DOHH2 (cell line): ENCODE data around the gene EPS15.
"Not testable (repeated sequence)": the region's sequence is repeated elsewhere in the genome, so short reads cannot be mapped to it uniquely, and the experiment has no call there.

ENCODE experiments used
- H3F3A ChIP-seq: fragments of 200-600 bp; sonication (generic), shearing (Covaris generic); 2 replicates; pipeline ENCODE4 v1.6.0; 2016; ENCODE audit warnings: antibody characterized with exemption, mild to moderate bottlenecking; ENCODE audit not compliant: control insufficient read depth, insufficient read depth
- H3K27ac ChIP-seq: fragments of 200-600 bp; sonication (generic); 2 replicates; pipeline ENCODE4 v1.5.1; 2014; ENCODE audit warnings: low read depth, mild to moderate bottlenecking, low read length, moderate library complexity
- H3K27me3 ChIP-seq: fragments of 200-600 bp; sonication (generic); 2 replicates; pipeline ENCODE4 v1.6.1; 2014; ENCODE audit warnings: mild to moderate bottlenecking, low read length, mixed read lengths; ENCODE audit not compliant: control insufficient read depth
- H3K36me3 ChIP-seq: fragments of 200-600 bp; sonication (generic); 2 replicates; pipeline ENCODE4 v1.6.1; 2014; ENCODE audit warnings: mild to moderate bottlenecking, low read length, moderate library complexity, mixed read lengths; ENCODE audit not compliant: control insufficient read depth
- H3K4me1 ChIP-seq: fragments of 200-600 bp; sonication (generic); 2 replicates; pipeline ENCODE4 v1.6.1; 2014; ENCODE audit warnings: mild to moderate bottlenecking, low read length, mixed read lengths; ENCODE audit not compliant: control insufficient read depth
- H3K4me2 ChIP-seq: fragments of 200-600 bp; sonication (generic); 2 replicates; pipeline ENCODE4 v1.6.0; 2014; ENCODE audit warnings: mild to moderate bottlenecking, low read length, moderate library complexity
- H3K4me3 ChIP-seq: fragments of 200-600 bp; sonication (generic); 2 replicates; pipeline ENCODE4 v1.5.1; 2014; ENCODE audit warnings: mild to moderate bottlenecking, low read length, mixed read lengths
- H3K79me2 ChIP-seq: fragments of 200-600 bp; sonication (generic); 2 replicates; pipeline ENCODE4 v1.6.1; 2014; ENCODE audit warnings: mild to moderate bottlenecking, low read length, mixed read lengths; ENCODE audit not compliant: control insufficient read depth
- H3K9me2 ChIP-seq: fragments of 200-600 bp; sonication (generic); replicated peaks from 2 replicates; pipeline ENCODE4 v1.6.1; 2014; ENCODE audit warnings: mild to moderate bottlenecking, low read length, mixed read lengths; ENCODE audit not compliant: control insufficient read depth
- H3K9me3 ChIP-seq: fragments of 200-600 bp; sonication (generic); 2 replicates; pipeline ENCODE4 v1.6.1; 2014; ENCODE audit warnings: antibody characterized with exemption, low read length, mixed read lengths; ENCODE audit not compliant: control insufficient read depth, insufficient read depth
- H4K20me1 ChIP-seq: fragments of 200-600 bp; sonication (generic); 2 replicates; pipeline ENCODE4 v1.6.0; 2014; ENCODE audit warnings: low read depth, mild to moderate bottlenecking, antibody characterized with exemption, low read length, moderate library complexity; ENCODE audit not compliant: control insufficient read depth, insufficient read depth
- CTCF ChIP-seq: fragments of 200-600 bp; sonication (generic); IDR thresholded peaks from one replicate; pipeline ENCODE4 v1.5.1; 2014; ENCODE audit warnings: antibody characterized with exemption, mild to moderate bottlenecking, low read depth, low read length; ENCODE audit not compliant: poor library complexity, severe bottlenecking
- EZH2phosphoT487 ChIP-seq: fragments of 200-600 bp; sonication (generic); IDR thresholded peaks from 2 replicates; pipeline ENCODE4 v1.6.1; 2017; ENCODE audit warnings: borderline replicate concordance, mild to moderate bottlenecking, antibody characterized with exemption, low read length, moderate library complexity, mixed read lengths

EPS15 gene

GRCh38 chr1:51416910-51417309 lies 102.2 kb downstream of the EPS15 start:
- H3K79me2 ChIP-seq, result no peaks in the 10 kb centered on the region

GRCh38 chr1:51415963-51416362 lies 103.1 kb downstream of the EPS15 start:
- Histone ChIP-seq H3K27me3 (no peaks in the 10 kb centered on the region), H4K20me1 (no peaks in the 10 kb centered on the region), H3K4me1 (peaks cover 11% of the 10 kb centered on the region), H3K36me3 (peaks cover 64% of the 10 kb centered on the region), H3K4me3 (no peak overlapping the region), H3K27ac (no peak overlapping the region), H3K79me2 (no peaks in the 10 kb centered on the region), H3K9me3 (no peaks in the 10 kb centered on the region), H3F3A (no peaks in the 10 kb centered on the region), H3K4me2 (no peak overlapping the region), H3K9me2 (no peaks in the 10 kb centered on the region)
- TF ChIP-seq CTCF (no peak), EZH2phosphoT487 (no peak)

More at GRCh38 chr1:51416910-51417309, 102.2 kb downstream of the EPS15 start:
- peaks cover 71% of the 10 kb centered on the region for H3K36me3 ChIP-seq
- H3K4me2 ChIP-seq, result no peak overlapping the region
- H3K27ac ChIP-seq, result no peak overlapping the region
- H3F3A ChIP-seq, result no peaks in the 10 kb centered on the region
- no peaks in the 10 kb centered on the region for H3K9me3 ChIP-seq
- H4K20me1 ChIP-seq, result no peaks in the 10 kb centered on the region
- H3K9me2 ChIP-seq, result no peaks in the 10 kb centered on the region
- H3K4me1 ChIP-seq, result peaks cover 8% of the 10 kb centered on the region
- H3K27me3 ChIP-seq, result no peaks in the 10 kb centered on the region
- H3K4me3 ChIP-seq, result no peak overlapping the region
- no peak for TF ChIP-seq EZH2phosphoT487
- TF ChIP-seq CTCF, result no peak

GRCh38 chr1:51414811-51415210 lies 104.3 kb downstream of the EPS15 start:
- peaks cover 63% of the 10 kb centered on the region for H3K36me3 ChIP-seq

GRCh38 chr1:51411820-51412219 lies 107.2 kb downstream of the EPS15 start:
- H3K27ac ChIP-seq, H3K4me3 ChIP-seq, H3F3A ChIP-seq, H4K20me1 ChIP-seq, H3K79me2 ChIP-seq, H3K4me2 ChIP-seq, H3K9me3 ChIP-seq, H3K27me3 ChIP-seq, H3K9me2 ChIP-seq: not testable (repeated sequence)
- Histone ChIP-seq H3K4me1 (peaks cover 11% of the 10 kb centered on the region), H3K36me3 (peaks cover 62% of the 10 kb centered on the region)

More at GRCh38 chr1:51414811-51415210, 104.3 kb downstream of the EPS15 start:
- H3K79me2 ChIP-seq, result no peaks in the 10 kb centered on the region
- no peak overlapping the region for H3K27ac ChIP-seq
- H3K9me3 ChIP-seq, result no peaks in the 10 kb centered on the region
- no peaks in the 10 kb centered on the region for H3K9me2 ChIP-seq
- H3K4me3 ChIP-seq, result no peak overlapping the region
- no peaks in the 10 kb centered on the region for H4K20me1 ChIP-seq
- TF ChIP-seq CTCF (no peak), EZH2phosphoT487 (no peak)
- no peaks in the 10 kb centered on the region for H3F3A ChIP-seq
- H3K4me2 ChIP-seq, result no peak overlapping the region
- H3K27me3 ChIP-seq, result no peaks in the 10 kb centered on the region
- peaks cover 11% of the 10 kb centered on the region for H3K4me1 ChIP-seq
